Skeletal muscle satellite cell (primary cell): ENCODE results near the gene CARD16.
A peak's percentile ranks its signal among the peaks of the same experiment; 100 is the strongest.
"Not testable (repeated sequence)": the region's sequence is repeated elsewhere in the genome, so short reads cannot be mapped to it uniquely, and the experiment has no call there.

Source experiments
- H3K27me3 ChIP-seq: 2 replicates; pipeline ENCODE4 v1.7.0; 2013; ENCODE audit warnings: low read length; ENCODE audit not compliant: control insufficient read depth, insufficient read depth
- H3K36me3 ChIP-seq: 2 replicates; pipeline ENCODE4 v1.7.0; 2013; ENCODE audit warnings: mild to moderate bottlenecking, control low read depth, low read length; ENCODE audit not compliant: insufficient read depth
- H3K4me1 ChIP-seq: 2 replicates; pipeline ENCODE4 v1.7.0; 2013; ENCODE audit warnings: low read length; ENCODE audit not compliant: control insufficient read depth, insufficient read depth
- H3K4me2 ChIP-seq: 2 replicates; pipeline ENCODE4 v1.7.0; 2013; ENCODE audit warnings: mild to moderate bottlenecking, low read length
- H3K4me3 ChIP-seq: 2 replicates; pipeline ENCODE4 v1.7.0; 2013; ENCODE audit warnings: low read length
- H3K9ac ChIP-seq: 2 replicates; pipeline ENCODE4 v1.7.0; 2013; ENCODE audit warnings: mild to moderate bottlenecking, low read depth, low read length, moderate library complexity
- H3K9me3 ChIP-seq: replicated peaks from 2 replicates; pipeline ENCODE4 v1.7.0; 2013; ENCODE audit warnings: mild to moderate bottlenecking, control low read depth, low read length

Gene CARD16

DNA sequence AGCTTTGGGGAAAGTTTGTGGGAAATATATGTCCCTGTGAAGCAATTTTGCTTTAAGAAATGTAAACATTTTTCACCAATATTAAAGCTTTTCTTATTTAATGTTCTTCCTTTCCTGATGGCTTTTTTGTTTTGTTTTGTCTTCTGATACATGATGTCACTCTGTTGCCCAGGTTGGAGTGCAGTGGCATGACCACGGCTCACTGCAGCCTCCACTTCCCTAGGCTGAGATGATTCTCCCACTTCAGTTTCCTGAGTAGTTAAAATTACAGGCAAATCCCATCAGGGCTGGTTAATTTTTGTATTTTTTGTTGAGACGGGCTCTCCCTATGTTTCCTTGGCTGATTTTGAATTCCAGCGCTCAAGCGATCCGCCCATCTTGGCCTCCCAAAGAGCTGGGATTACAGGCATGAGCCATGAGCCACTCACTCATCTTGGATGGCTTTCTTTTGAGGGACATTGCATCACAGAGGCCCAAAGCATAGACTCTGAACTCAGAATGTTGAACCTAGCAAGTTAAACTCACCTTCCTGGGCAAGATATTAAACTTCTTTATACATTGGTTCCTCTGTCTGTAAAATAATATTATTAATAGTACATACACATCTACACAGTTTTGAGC, 651 bp upstream of the CARD16 start:
- Histone ChIP-seq H3K9me3 (no peaks in the 10 kb centered on the region), H3K4me2 (peak overlapping the region; percentile 71), H3K36me3 (no peaks in the 10 kb centered on the region), H3K4me3 (no peak overlapping the region), H3K27me3 (no peaks in the 10 kb centered on the region), H3K4me1 (peaks cover 17% of the 10 kb centered on the region), H3K9ac (no peak overlapping the region)

DNA sequence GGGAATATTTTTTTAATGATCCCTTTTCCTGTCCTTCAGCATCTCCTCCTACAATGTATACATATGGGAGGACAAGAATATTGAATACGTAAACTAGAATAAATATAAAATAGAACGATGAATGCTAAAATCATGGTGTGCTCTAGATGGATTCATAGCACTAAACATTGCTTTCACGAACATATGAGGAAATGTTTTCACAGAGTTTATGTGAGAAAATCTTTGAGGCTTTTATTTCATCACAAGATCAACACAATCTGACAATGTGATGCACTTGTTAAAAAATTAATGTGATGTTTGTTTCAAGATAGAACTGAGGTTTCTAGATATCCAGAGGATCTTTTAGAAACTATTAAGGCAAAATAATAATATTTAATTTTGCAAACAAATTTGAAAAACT, 3.0 kb downstream of the CARD16 start:
- Histone ChIP-seq H3K4me2 (no peak overlapping the region), H3K9me3 (no peaks in the 10 kb centered on the region), H3K36me3 (no peaks in the 10 kb centered on the region), H3K4me1 (peaks cover 17% of the 10 kb centered on the region), H3K9ac (no peak overlapping the region), H3K4me3 (no peak overlapping the region), H3K27me3 (no peaks in the 10 kb centered on the region)

DNA sequence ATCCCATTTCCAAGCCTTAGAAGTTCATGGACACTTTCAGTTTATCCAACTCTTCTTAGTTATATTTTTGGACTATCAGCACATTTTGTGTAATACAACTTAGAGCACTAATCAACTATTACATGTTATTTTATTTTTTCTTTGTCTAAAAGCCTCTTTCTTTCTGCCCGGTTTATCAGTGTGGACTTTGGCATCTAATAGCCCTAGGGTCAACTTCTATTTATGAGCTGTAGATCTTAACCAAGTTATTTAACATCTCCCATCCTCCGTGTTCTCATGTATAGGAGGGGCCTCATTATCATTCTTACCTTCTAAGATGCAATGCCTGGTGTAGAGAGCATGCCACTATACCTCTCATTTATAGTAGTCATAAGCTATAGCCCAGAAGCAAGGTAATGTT, 4.4 kb downstream of the CARD16 start:
- Histone ChIP-seq H3K9me3 (no peaks in the 10 kb centered on the region), H3K4me3 (no peak overlapping the region), H3K9ac (no peak overlapping the region), H3K4me2 (no peak overlapping the region), H3K4me1 (peaks cover 7% of the 10 kb centered on the region), H3K27me3 (no peaks in the 10 kb centered on the region), H3K36me3 (no peaks in the 10 kb centered on the region)

DNA sequence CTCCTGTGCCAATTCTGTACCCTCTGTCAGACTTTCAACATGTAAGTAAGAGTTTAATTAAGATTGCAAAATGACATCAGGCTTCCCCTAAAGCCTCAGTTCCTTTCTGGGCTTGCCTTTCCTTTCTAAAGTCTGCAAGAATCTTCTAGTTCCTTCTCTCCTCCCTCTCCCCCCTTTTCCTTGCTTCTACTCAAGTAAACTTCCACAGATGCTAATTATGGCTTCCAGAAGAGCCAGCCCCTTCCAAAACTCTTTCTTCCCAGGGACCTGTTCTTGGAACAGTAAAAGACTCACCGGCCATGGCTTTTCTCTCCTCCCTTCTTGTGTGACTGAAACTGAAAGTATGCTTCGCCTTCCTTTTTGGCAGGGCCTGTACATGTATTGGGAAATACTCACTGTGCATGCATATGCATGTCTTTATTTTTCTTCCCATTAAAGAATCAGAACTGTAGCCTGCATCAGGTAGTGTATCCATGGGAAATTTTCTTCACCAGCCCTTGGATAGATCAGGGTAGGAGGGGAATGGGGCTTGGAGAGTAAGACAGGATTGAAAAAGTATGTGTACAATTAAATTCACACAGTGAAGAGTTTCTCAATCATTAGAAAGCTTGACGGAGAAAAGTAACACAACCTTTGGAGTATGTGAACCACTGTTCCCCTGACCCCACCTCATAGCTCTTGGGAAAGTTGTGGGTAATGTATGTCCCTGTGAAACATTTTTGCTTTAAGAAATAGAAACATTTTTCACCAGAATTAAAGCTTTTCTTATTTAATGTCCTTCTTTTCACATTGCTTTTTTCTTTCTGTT, 10.1 kb downstream of the CARD16 start, which contains the start of gene CASP1:
TSS of gene CASP1 (minus strand) at position 332 of the 808 bp plus-strand sequence. CDS start at position 301, 31 bp downstream.
- Histone ChIP-seq H3K4me2 (peak within 1 kb of the TSS; percentile 66), H3K27me3 (no peaks in the 10 kb centered on the region), H3K36me3 (no peaks in the 10 kb centered on the region), H3K4me1 (peaks cover 3% of the 10 kb centered on the region), H3K4me3 (no peak within 1 kb of the TSS), H3K9ac (peak within 1 kb of the TSS; percentile 20), H3K9me3 (no peaks in the 10 kb centered on the region)

DNA sequence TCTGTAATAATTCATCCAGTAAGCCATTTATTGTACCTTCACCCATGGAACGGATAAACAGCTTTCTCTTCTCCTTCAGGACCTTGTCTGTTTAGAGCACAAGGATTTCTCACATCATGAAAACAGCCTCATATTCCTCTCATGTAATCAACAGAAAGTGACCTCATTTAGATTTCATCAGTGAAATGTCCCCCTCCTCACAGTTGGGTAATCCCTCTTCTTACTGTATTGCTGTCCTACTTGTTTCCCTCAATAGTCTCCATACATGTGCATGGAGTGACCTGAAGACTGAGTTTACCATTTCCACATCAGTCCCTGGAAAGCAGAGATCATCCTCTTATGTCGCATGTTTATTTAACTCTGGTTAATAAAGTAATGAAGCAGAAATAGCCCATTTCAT, 10.7 kb downstream of the CARD16 start:
- not testable (repeated sequence) for H3K9me3 ChIP-seq, H3K27me3 ChIP-seq, H3K36me3 ChIP-seq, H3K4me1 ChIP-seq, H3K4me3 ChIP-seq
- Histone ChIP-seq H3K9ac (peak overlapping the region; percentile 20), H3K4me2 (peak overlapping the region; percentile 66)

DNA sequence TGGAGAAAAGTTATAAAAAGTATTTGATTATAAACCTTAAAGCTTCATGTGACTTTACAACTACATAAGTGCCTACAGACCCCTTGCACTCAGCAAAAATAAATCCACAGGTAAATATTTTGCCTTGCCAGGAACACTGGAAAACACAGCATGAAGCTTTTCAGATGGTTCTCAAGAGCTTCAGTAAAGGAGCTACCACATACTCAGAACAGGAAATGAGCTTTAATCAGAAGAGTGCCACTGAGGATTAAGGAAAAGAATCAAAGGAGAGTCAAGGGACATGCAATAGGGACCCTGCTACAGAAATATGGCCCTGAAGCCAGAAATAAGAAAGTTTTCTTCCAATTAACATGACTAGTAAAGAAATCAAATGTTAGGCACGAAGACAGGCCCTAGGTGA, 11.4 kb downstream of the CARD16 start:
- H3K27me3 ChIP-seq: no peaks in the 10 kb centered on the region
- no peaks in the 10 kb centered on the region for H3K36me3 ChIP-seq
- H3K9me3 ChIP-seq: no peaks in the 10 kb centered on the region
- no peak overlapping the region for H3K9ac ChIP-seq
- peaks cover 3% of the 10 kb centered on the region for H3K4me1 ChIP-seq
- H3K4me3 ChIP-seq: no peak overlapping the region
- H3K4me2 ChIP-seq: no peak overlapping the region

DNA sequence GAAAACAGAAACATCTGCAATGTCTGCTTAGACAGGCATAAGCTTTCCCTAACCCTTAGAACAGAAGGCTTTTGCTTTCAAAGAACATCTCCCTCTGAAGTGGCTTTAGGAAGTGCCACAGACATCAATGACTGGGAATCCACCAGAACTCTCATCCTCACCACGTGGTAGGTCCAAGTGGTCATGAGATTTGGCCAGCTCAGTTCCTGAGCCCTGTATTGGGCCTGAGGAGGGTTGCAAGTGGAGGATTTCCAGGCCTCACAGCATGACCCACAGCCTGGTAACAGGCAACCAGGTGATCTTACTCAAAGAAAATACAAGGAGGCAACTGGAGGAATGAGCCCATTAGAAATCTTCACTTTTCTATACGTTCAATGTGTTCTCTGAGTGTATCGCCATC, 11.8 kb downstream of the CARD16 start:
- Histone ChIP-seq H3K9me3 (no peaks in the 10 kb centered on the region), H3K4me1 (peaks cover 3% of the 10 kb centered on the region), H3K27me3 (no peaks in the 10 kb centered on the region), H3K36me3 (no peaks in the 10 kb centered on the region), H3K9ac (no peak overlapping the region), H3K4me3 (no peak overlapping the region), H3K4me2 (no peak overlapping the region)

DNA sequence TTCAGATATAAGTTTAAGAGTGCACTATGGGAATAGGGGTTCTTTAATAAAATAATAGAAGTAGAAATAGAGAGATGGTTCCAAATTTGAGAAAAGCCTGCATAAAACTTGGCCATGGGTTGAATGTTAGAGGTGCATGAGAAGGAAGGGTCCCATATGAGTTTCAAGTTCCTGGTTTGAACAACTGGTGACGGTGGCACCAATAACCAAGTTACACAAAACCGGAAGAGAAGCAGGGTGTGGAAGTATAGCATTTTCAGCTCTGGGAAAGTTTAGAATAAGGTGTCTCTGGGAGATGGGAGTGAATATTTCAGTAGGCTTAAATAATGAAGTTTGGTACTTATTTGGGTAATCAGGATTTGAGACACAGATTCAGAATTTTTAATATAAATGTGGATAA, 12.6 kb downstream of the CARD16 start:
- H3K9ac ChIP-seq: no peak overlapping the region
- H3K4me2 ChIP-seq: no peak overlapping the region
- H3K4me1 ChIP-seq: peaks cover 3% of the 10 kb centered on the region
- no peak overlapping the region for H3K4me3 ChIP-seq
- H3K36me3 ChIP-seq: no peaks in the 10 kb centered on the region
- H3K27me3 ChIP-seq: no peaks in the 10 kb centered on the region
- no peaks in the 10 kb centered on the region for H3K9me3 ChIP-seq

DNA sequence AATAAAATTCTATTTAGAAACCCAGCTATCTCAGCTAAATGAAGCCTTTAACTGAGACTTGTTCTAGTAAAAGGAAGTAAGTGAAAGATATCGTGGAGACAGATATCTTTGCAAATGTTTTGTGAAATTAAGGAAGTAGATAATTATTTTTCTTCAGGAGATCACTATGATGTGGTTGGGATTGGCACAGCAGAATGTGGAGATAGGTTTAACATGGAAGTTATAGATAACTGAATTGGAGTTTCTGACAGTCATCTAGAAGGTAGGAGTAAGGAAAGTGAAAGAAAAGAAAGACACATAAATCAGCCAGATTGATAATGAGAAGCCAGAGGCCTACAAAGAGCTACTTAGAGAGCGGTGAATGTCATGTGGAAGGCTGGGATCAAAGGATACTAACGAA, 17.5 kb downstream of the CARD16 start:
- Histone ChIP-seq H3K4me3 (no peak overlapping the region), H3K36me3 (no peaks in the 10 kb centered on the region), H3K9ac (no peak overlapping the region), H3K4me1 (no peaks in the 10 kb centered on the region), H3K27me3 (no peaks in the 10 kb centered on the region), H3K4me2 (no peak overlapping the region), H3K9me3 (no peaks in the 10 kb centered on the region)

DNA sequence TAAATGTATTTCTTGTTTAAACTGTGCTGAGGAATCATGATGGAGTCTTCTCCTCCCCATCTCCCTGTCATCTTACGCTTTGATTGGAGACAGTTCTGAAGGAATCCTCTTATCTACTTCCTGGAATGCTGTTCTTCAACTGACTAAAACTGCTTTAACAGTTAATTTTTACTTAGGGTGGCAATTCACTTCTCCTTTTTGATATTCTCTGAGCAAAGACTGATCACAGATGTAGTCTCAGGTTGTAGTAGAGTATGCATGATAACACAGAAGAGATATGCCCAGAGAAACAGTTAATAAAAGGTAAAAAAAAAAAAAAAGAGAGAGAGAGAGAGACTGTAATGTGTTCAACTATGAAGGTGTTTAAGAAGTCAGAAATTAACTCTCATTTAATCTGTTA, 20.7 kb downstream of the CARD16 start:
- H3K27me3 ChIP-seq: no peaks in the 10 kb centered on the region
- H3K9ac ChIP-seq: no peak overlapping the region
- H3K4me1 ChIP-seq: no peaks in the 10 kb centered on the region
- H3K36me3 ChIP-seq: no peaks in the 10 kb centered on the region
- H3K4me3 ChIP-seq: no peak overlapping the region
- H3K9me3 ChIP-seq: no peaks in the 10 kb centered on the region
- H3K4me2 ChIP-seq: no peak overlapping the region

DNA sequence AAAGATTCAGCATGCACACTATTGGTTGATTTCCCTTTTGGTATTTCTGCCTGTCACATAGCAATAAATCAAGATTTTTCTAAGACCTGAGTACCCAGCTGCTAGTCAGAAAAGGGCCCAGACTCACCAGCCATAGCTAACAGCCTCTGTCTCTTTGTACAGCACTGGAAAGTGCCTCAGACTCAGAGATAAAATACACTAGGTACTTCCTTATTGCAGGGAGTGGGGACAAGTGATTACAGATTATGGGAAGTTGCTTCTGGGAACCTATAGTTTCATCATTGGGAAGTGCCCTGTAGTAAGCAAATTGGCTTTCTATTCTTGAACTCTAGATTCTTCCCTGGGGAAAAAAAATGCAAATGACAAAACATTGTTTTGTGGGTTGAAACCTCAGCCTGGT, 22.1 kb downstream of the CARD16 start, which contains the start of gene CASP5:
TSS of gene CASP5 (minus strand) at position 166 of the 400 bp plus-strand sequence. CDS start at position 134, 32 bp downstream.
- Histone ChIP-seq H3K4me1 (no peaks in the 10 kb centered on the region), H3K36me3 (no peaks in the 10 kb centered on the region), H3K9ac (no peak within 1 kb of the TSS)

DNA sequence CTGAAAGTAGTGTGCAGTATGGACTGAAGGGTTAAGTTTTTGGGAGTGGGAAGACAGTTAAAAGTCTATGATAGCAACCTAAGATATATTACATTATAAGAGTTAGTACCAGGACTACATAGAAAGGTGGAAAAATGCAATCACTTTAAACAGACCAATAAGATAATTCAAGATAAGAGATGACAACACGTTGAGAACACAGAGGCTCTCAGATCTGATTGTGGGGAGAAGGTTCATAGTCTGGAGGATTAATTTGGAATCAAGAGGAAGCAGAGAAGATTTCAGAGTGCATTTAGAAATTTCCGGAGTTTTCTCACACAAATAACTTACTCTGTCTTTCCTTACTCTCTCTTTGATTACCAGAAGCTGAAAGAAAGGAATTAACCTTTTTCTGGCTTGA, 22.6 kb downstream of the CARD16 start:
- no peak overlapping the region for H3K4me3 ChIP-seq
- H3K9me3 ChIP-seq: no peaks in the 10 kb centered on the region
- H3K4me1 ChIP-seq: no peaks in the 10 kb centered on the region
- no peak overlapping the region for H3K9ac ChIP-seq
- no peaks in the 10 kb centered on the region for H3K27me3 ChIP-seq
- no peak overlapping the region for H3K4me2 ChIP-seq
- H3K36me3 ChIP-seq: no peaks in the 10 kb centered on the region

More for the DNA sequence above, 22.1 kb downstream of the CARD16 start, which contains the start of gene CASP5:
- no peaks in the 10 kb centered on the region for H3K9me3 ChIP-seq
- H3K4me3 ChIP-seq: no peak within 1 kb of the TSS
- no peak within 1 kb of the TSS for H3K4me2 ChIP-seq
- no peaks in the 10 kb centered on the region for H3K27me3 ChIP-seq
